ENCODE measurements around the gene RAB7B.

The RAB7B gene

DNA sequence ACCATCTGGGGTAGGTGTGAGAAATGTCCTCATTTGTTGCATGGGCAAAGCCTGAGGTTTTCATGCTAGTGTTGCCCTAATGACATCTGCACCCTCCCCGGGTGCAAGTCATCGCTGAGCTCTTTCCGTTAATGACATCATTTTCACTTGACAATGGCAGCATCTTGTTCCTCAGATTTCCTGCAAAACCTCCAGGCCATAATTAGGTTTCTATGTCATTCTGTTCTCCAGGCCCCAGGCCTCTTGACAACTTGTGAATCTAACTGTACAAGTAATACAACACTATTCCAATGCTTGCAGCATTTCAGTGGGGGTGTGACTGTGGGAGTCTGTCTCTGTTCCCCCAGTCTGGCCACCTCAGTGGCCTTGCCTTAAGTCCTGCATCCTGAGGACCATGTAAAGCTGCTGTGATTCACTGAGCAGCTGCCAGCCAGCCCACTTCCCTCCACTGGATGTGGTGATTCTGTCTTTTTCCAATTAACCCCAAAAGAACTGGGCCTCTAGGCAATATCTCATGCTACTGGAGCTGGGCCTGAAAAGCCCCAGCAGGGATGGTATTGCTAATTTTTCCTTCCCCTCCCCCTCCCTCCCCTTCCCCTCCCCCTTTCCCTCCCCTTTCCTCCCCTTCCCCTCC, 22.8 kb downstream of the RAB7B start:
- no peak for DNase-seq
- intact Hi-C loops (cut with DNase I): no loop called here

DNA sequence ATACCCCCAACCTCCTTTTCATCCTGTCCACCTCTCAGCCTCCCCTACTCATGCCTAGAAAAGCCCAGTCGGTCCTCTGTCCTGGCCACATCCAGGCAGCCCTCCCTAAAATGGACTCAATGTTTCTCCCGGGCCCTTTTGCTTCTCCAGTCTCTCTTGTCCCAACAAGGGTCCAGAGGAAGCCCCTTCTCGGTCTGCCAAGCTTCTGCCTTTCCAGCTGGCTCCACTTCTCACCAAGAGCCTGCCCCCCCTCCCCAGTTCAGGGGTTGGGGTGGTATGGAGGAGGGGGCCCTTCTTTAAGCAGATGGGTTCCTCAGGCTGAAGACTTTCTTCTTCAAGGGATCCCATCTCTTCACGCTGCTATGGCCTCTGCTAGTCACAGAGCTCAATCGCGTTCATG, 23.9 kb downstream of the RAB7B start:
- DNase-seq: no peak
- intact Hi-C loops (cut with DNase I): loop anchor here (5.0 kb wide), 1 partner anchor 182 kb away; no protein-coding TSS in a partner anchor

DNA sequence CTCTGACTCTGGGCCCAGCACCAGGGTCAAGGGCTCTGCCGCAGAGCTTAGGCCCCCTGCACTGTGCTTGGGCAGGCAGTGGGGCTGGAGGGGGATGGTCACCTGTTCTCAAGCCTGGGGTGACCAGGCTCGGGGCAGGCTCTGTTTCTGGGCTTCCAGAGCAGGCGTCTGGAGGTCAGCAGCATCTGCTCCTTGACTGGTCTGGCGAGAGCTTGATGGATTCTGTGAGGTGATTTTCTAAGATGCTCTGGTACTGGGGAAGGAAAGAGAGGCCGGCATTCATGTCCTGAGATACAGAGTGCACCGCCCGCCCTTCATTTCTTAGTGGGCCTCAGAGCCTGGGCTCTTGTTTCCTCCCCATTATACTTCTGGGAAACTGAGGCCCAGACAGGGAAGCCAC, 24.5 kb downstream of the RAB7B start:
- intact Hi-C loops (cut with DNase I): loop anchor here (5.0 kb wide), 1 partner anchor 181 kb away; no protein-coding TSS in a partner anchor
- no peak for DNase-seq

DNA sequence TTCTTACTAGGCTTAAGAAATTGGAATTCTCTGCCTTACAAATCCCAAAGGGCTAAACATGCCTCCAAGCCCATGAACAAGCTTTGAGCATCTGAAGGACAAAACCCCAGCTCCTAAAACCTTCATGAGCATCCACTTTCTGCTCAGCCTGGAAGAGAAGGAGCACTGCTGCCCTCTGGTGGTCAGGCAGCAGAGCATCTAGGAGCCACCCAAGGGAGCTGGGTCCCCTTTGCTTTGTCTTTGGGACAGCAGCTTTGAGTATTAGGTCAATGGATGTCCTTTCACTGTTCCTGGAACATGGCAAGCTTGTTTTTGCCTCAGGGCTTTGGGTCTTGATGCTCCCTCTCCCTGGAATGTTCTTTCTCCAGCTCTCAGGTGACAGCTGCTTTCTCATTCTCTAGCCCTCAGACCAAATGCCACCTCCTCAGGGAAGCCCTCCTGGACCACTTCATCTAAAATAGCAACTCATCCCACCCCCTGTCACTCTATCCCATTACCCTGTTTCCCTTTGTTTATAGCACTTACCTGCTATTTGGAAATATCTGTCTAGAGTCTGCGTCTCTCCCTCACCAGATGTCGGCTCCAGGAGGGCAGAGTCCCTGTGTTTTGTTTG, 25.7 kb downstream of the RAB7B start:
- peak; percentile 47 to 91 (median 84) for DNase-seq
- intact Hi-C loops (cut with DNase I): loop anchor here (1.0 to 5.0 kb wide), 2 partner anchors 58 to 180 kb away; no protein-coding TSS in a partner anchor

DNA sequence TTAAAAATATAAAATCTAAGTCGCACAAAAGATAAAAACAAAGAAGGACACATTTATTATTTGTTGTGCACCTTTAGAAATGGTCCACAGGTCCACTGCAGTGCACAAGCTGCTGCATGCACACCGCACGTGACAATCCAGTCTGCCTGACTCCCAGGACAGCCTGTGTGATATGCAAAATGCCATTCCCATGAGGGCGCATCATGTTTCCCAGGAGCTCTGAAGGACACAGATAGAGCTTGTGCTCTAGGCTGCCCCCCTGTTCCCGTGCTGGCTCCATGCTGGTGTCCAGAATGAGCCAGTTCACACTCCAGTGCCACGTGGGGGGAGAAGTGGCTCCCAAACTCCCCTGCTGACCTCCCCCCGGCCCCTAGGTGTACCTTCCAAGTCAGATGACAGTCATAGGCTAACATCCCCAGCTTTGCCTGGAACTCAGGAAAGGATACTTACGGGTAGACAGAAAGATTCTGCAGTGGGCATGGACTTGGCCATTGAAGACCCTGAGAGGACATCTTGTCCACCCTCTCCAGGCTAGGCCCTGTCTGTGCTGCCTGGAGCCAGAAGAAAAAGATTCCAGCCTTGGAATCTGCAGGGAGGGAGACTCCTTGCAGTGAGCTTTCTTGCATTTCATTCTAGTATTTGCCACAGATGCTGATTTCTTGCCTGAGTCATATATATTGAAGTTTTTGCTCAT, 26.3 kb downstream of the RAB7B start:
- peak in 33 of 42 donors; percentile 18 to 75 (median 43) for DNase-seq
- intact Hi-C loops (cut with DNase I): loop anchor here (1.0 to 5.0 kb wide), 2 partner anchors 58 to 180 kb away; no protein-coding TSS in a partner anchor

DNA sequence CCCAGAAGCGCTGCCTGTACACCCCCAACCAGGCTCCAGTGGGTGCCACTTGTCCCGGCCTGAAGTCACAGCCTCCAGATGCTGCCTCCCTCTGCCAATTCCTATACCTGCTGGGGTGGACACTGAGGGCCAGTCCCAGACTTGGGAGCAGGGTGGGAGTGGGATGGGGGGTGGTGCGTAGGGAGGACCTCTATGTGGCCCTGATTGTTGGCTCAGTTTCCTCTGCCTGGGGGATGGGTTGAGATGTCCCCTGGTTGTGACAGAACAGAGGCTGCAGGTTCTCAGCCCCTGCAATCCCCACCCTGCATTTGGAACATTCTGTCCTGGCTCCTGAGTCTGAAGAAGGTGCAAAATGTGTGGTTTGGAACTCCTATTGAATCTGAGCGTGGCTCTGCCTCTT, 27.2 kb downstream of the RAB7B start:
- intact Hi-C loops (cut with DNase I): loop anchor here (5.0 kb wide), 1 partner anchor 179 kb away; no protein-coding TSS in a partner anchor

DNA sequence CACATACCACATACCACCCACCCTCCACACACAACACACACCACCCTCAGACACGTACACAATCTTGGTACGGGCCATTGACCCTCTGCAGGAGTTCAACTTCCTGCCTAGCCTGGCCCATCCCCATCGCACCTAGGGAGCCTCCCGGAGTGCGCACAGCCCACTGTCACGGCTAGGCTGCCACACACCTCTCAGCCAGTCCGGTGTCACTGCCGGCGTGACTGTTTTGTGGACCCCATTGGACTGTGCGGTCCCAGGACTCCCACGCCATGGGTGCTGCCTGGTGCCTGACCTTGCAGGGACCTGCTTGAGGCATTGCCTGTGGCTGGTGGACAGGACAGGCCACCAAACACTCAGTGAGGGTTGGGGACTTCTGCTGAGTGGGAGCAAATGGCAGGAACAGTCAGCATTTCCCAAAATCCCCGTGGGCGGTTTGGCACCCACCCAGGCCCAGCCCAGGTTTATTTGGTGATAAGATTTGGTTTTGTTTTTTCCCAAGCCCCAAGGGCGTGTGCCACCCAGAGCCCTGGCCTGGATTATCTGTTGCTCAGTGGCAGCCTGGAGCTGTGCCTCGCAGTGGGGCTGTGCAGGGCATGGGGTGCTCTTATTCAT, 27.7 kb downstream of the RAB7B start:
- no peak for DNase-seq
- intact Hi-C loops (cut with DNase I): loop anchor here (5.0 kb wide), 1 partner anchor 178 kb away; no protein-coding TSS in a partner anchor

More for the DNA sequence above, 27.2 kb downstream of the RAB7B start:
- no peak for DNase-seq

DNA sequence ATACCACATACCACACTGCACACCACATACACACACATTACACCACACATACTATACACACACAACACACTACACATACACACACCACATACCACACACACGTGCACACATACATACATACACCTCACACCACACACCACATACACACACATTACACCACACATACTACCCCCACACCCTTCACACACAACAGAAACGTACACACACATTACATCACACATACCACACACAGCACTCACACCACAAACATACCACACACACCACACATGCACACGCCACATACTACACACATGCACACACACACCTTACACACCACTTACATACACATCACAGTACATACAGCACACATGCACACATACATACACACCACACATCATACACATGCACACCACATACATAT, 28.5 kb downstream of the RAB7B start:
- intact Hi-C loops (cut with DNase I): loop anchor here (5.0 kb wide), 1 partner anchor 177 kb away; no protein-coding TSS in a partner anchor
- DNase-seq: no peak

DNA sequence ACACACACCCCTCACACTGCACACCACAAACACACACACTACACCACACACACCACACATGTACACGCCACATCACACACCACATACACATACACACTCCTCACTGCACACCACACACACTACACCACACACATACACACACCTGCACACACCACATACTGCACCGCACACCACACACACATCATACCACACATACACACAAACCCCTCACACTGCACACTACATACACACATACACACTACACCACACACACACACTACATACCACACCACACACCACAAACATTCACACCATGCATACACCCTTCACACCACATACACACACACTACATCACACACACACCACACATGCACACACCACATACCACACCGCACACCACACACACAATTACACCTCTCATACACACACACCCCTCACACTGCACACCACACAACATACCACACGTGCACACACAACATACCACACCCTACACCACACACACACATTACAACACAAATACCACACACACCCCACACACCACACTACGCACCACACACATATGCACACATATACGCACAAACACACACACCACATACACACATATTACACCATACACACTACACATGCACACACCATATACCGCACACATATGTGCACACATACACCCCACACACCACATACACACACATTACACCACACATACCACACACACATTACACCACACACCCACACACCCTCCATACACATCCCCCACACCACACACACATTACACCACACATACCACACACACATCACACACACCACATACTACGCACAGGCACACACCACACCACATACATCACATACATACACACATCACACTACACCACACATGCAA, 29.6 kb downstream of the RAB7B start:
- DNase-seq: no peak

DNA sequence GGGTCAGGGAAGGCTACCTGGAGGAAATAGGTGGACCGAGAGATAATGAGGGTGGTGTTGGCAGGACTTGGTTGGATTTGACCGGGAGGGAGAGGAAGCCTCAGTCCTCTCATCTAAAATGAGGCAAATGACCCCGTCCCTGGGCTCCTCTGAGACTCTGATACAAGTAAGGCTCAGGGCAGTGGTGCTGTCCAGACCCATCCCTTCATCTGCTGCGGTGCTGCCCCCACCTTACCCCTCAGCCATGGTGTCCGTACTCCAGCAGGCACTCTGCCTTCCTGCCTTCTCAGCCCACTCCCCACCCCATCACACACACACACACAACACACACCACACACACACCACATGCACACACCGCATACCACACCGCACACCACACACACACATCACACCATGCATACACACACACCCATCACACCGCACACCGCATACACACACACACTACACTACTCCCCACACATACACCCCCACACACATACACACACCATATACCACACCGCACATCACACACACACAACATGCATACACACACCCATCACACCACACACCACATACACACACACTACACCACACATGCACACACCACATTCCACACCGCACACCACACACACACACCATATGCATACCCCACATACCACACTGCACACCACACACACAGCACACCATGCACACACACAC, 30.6 kb downstream of the RAB7B start:
- intact Hi-C loops (cut with DNase I): no loop called here
- no peak for DNase-seq

More for the DNA sequence above, 29.6 kb downstream of the RAB7B start:
- intact Hi-C loops (cut with DNase I): no loop called here

DNA sequence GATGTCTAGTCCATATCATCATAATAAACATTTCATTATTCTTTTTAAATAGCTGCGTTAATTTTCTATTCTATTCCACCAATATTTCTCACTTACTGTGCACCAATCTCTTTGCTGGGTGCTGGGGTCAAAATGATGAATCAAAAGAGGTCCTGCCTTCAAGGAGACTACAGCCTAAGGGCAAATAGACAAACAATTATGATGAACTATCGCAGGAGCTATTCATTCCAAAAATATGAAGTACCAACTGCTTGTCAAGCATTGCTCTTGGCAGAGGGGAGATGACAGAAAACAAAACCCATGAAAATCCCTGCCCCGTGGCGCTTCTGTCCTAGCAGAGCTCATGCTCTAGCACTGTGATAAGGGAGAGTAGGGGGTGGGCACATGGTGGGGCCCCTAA, 31.1 kb downstream of the RAB7B start:
- DNase-seq: no peak
- intact Hi-C loops (cut with DNase I): no loop called here

DNA sequence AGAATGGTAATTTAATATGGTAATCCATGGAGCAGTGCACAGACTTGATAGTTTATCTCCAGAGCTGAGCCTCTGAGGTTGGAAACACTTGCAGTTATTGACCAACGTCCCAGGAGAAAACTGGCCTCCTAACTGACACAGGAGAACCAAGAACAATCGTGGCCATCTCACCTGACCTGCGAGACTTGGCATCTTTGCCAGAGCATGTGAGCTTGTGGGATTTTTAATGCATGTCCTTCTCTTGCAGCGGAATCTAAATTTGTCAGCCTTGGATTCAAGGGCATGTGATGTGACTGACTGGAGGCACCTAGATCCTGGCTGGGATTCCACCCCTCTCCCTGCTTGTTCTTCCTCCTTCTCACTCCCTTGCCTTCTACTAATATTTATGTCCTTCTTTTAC, 32.1 kb downstream of the RAB7B start:
- intact Hi-C loops (cut with DNase I): no loop called here
- no peak for DNase-seq

DNA sequence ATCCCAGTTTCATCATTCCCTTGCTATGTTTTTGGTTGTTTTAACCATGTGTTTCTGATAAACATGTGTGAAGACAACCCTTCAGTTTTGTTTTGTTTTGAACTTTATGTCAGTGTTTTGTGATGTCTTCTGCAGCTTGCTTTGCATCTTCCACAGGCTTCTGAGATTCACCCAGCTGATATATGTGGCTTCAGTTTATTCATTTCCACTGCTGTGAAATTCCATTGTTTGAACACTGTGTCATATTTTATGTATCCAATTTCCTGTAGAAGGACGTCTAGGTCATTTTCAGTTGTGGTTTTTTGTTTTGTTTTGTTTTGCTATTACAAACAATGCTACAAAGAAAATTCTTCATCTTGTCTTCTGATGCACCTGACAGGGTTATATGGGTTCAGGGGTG, 32.7 kb downstream of the RAB7B start:
- no peak for DNase-seq
- intact Hi-C loops (cut with DNase I): no loop called here

DNA sequence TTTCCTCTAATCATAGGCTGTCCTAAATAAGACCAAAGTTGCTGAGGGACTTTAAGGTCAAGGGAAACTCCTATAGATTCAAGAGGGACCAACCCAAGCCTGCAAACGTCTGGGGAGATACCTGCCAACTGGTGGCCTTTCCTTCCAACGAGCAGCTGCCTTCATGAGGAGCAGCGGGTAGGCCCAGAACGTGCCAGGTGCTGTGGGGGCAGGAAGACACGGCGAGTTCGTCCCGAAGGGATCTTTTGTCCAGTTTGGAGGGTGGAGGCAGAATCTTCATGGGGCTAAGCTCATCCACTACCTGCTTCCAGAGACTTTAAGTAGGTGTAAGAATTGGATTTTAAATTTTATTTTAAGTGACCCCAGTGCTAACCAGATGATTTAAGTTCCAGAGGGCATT, 34.0 kb downstream of the RAB7B start:
- no peak for DNase-seq
- intact Hi-C loops (cut with DNase I): no loop called here

DNA sequence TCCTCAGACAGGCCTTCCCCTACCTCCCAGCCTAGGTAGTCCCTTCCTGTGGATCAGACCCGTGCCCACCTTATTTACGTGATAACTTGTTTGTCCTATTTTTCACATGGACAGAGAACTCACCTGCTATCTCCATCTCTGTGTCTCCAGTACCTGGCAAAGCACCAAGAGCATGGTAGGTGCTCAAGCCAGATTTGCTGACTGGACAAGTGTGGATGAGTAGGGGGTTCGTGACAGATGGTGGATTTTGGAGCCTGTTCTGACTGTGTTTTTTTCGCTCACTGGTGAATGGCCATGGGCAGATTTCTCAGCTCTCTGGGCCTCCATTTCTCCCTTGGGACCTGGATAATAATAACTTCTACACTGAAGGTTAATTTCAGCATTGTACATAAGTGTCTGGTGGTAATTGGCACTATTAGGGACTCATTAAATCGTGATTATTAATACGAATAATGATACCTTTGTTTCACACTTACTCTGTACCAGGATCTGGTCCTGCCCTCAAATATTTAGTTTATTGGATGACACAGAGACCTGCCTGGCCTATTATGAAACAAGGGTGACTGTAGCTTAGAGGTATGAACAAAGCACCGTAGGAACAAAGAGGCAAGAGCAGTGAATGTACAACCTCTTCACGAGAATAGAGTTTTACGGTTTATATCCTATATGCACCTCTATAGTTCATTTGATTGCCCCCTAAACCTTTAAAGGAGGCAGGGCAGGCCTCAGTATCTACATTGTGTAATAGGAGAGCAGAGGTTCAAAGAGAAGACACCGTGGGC, 35.5 kb downstream of the RAB7B start:
- DNase-seq: no peak
- intact Hi-C loops (cut with DNase I): no loop called here

DNA sequence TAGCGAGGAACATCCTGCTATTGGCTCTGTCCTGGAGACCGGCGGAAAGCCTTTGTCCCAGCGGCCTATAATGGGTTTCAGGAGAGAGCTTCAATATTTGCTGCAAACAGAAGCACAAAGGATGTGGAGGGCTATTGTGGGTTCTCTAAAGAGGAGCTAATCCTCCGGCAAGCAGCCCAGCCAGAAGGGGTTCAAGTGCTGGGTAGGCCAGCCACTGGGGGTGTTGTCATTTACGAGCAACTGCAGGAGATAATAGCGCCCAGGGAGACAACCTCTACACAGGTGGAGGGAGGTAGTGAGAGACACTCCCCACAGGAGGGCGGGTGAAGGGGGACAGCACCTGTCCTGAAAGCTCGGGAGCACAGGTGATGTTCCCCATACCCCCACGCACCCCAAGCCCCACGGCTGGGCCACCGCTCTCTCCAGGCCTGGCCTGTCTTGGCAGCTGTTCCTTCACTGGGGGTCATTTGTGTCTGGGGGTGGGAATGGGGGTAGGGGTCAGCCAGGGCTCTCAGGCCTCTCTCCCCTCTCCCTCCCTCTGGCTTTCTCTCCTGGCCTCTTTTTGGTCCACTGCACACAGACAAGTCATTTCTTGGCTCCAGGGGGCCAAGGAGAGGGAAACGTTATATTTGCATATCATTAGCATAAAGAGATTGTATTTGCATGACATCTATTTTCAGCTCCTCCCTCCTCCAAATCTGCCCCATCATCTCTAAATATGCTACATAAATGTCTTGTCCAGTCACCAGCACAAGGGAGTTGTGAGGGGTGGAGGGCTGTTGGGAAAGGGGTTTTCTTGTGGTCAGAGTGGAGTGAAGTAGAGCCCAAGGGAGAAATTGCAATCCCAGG, 37.9 kb downstream of the RAB7B start:
- no peak for DNase-seq
- intact Hi-C loops (cut with DNase I): no loop called here

Measured in head of caudate nucleus (tissue), 42 donors.